HG03097 (cell line): Measurements from ENCODE around the gene PLXNA2.

Experiments used
- ATAC-seq: cut with Tn5 transposase; IDR thresholded peaks from one replicate; pipeline ENCODE4 v1.9.1; 2021; ENCODE audit not compliant: unreplicated experiment, low FRiP score

PLXNA2 gene

GRCh38 chr1:208167261-208167869 is 76.8 kb downstream of the PLXNA2 start:
- ATAC-seq, result no peak

- no peak for ATAC-seq
Measured at GRCh38 chr1:208166340-208167138, 77.6 kb downstream of the PLXNA2 start.

GRCh38 chr1:208165659-208166058 is 78.5 kb downstream of the PLXNA2 start:
- ATAC-seq, result no peak

- ATAC-seq, result no peak
Measured at GRCh38 chr1:208164609-208165008, 79.6 kb downstream of the PLXNA2 start.

DNA sequence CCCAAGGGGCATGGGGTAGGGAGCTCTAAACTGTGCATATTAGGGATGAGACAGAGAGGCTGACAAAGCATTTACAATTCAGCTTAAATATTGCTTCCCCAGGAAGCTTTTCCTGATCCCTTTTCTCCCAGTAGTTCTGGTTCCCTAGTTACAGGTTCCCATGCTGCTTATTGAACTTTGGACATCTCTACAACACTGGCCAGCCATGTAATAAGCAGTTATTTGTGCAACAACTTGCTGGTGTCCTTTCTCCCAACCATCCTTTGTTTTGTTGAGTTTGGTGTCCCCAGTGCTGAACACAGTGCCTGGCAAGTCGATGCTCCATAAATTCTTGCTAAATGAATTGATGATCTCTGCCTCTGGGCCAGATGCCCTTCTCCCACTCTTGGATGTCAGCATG is 80.6 kb downstream of the PLXNA2 start:
- no peak for ATAC-seq

GRCh38 chr1:208162903-208163302 is 81.3 kb downstream of the PLXNA2 start:
- no peak for ATAC-seq

DNA sequence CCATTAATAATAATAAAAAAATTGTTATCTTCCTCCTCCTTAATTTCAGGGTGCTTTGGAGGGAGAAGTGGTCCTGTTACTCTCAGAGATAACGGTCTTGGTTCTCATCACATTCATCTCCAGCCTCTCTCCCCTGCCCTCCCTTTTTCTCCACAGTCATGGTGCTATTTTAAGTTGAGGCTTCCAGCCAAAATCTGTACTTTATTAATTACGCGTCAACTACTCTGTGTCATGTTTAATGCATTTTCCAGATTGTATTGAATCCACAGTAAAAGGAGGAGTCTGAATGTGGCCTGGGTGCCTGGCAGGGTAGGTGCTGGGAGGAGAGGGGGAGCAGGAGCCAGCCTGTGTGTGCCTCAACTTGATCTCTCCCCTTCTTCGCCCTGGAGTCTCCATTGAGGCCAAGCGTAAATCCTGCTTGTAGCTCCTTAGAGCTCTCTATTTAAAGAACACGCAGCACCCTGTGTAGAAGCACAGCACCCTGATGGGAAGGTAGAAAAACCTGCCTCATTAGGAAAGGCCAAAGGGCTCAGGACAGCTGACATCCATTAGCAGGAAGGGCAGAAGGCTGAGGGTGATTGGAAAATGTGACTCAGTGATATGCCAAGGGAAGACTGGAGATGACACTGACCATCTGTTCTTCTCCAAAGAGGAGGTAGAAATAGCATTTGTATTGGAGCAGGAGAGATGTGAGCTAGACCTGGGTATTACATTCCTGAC is 82.4 kb downstream of the PLXNA2 start:
- ATAC-seq, result no peak

GRCh38 chr1:208161005-208161404 is 83.2 kb downstream of the PLXNA2 start:
- ATAC-seq, result no peak

- no peak for ATAC-seq
Measured at GRCh38 chr1:208160259-208160819, 83.8 kb downstream of the PLXNA2 start.

DNA sequence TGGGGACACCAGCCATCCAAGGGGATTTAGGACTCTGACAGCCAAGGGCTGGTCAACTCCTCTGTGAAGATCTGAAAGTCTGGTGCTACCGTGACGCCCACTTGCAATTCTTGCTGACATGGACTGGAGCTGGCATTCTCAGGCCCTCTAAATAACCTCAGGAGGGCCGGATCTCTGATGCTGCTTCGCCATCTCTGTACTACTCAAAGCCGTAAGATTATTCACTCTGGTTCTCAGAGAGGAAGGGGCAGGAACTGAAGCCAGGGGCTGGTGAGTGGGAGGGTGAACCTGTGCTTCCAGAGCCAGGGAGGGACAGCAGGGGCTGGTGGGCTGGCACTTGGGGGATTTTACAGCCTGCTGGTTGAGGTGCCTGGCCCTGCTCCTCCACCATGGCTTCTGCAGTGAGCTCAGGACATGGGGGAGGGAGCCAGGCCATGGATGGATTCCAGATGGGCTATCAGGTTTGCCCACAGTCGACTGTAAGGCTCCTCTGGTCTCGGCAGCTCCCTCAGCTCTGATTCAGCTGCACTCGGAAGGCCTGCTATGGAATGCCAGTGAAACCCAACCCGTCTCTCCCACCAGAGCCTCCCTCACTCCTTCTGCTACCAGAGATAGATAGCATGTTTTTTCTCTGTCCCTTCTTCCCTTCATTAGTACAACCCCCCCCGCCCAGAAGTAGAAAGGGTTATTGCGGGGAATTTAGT is 84.5 kb downstream of the PLXNA2 start:
- no peak for ATAC-seq

DNA sequence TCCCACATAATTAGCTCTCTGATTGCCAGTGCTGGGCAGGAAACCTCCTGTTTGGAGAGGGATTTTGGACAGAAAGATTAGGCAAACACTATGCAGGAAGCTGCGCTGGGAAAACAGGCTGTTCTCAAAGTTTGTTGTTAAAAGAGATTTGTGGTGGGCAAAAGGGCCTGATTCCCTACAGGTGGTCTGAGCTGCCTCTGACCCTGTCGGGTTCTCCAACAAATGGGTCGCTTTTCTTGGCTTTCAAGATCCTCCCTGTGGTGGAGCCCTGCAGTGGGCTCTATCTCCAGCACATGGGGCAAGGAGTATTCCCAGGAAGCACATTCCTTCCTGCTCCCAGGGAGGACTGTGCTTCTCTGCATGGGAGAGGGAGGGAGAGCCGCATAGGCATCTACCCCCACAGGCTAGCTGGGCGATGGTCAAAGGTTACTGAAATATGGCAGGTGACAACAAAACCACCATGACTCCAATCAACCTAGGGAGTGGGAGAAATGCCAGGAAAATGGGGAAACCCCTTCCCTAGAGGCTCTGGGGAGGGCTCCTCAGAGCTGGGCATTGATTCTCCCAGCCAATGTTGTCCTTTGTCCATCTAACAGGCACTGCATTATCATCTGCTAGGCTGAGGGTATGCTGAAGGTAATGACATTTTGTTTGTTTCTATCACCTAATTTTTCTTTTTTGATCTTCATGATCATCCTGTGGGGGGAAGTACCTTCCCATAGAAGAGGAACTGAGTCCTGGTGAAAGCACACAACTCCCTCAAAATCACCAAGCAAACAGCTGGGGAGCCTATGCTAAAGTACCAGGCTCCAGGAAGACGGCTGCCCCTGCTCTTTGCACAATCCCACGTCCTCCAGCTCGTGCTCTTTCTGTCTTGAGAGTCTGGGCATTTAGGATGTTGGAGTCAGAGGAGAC is 85.3 kb downstream of the PLXNA2 start:
- ATAC-seq, result no peak

GRCh38 chr1:208157769-208158168 is 86.4 kb downstream of the PLXNA2 start:
- no peak for ATAC-seq

- no peak for ATAC-seq
Measured at GRCh38 chr1:208156741-208157140, 87.4 kb downstream of the PLXNA2 start.

GRCh38 chr1:208156310-208156709 is 87.9 kb downstream of the PLXNA2 start:
- ATAC-seq, result no peak

GRCh38 chr1:208154679-208155642 is 89.2 kb downstream of the PLXNA2 start:
- ATAC-seq, result no peak

- ATAC-seq, result no peak
Measured at GRCh38 chr1:208154040-208154439, 90.1 kb downstream of the PLXNA2 start.

DNA sequence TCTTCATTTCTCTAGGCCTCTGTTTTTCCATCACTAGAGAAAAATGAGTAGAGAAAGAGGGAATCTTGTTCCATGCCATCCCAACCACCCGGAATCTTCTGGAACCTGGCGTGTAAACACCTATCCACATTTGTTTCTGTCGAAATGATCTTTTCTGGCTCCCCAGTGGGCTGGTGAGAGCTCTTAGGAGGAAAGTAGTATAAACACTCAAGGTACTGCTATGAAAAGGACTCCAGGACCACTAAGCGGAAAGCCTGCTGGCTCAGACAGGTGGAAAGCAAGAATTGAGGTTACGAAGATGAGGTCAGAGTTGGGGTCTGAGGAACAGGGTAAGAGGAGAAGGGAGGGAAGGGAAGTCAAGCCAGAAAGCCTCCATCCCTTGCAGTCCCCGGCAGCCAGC is 90.8 kb downstream of the PLXNA2 start:
- ATAC-seq, result no peak

- no peak for ATAC-seq
Measured at GRCh38 chr1:208151728-208152598, 92.2 kb downstream of the PLXNA2 start.
